Activated naive CD4-positive, alpha-beta T cell treated with anti-CD3 and anti-CD28 coated beads, Interleukin-2, amount 10 ng/mL, durations not matched to agents 7 days and 5 days (primary cell): Measurements from ENCODE around the gene CTNNBL1.
A peak's percentile ranks its signal among the peaks of the same experiment; 100 is the strongest.

Experiments
- CTCF ChIA-PET: fragments of 350-600 bp; sonication (Branson Sonifier 250); formaldehyde crosslinking; loops from one replicate; lab custom pipeline; 2021; ENCODE audit warnings: antibody characterized with exemption; lab: Charles Lee
- DNase-seq: peaks from one replicate; pipeline ENCODE4 v3.0.0-alpha.2; 2020
- H3K27ac Mint-ChIP-seq: one replicate; pipeline ENCODE4 v1.8.0; 2021; ENCODE audit warnings: mild to moderate bottlenecking, moderate library complexity, mixed read lengths
- H3K27me3 Mint-ChIP-seq: one replicate; pipeline ENCODE4 v1.8.0; 2021; ENCODE audit warnings: mild to moderate bottlenecking, mixed read lengths
- H3K36me3 Mint-ChIP-seq: one replicate; pipeline ENCODE4 v1.8.0; 2021; ENCODE audit warnings: mixed read lengths
- H3K4me1 Mint-ChIP-seq: one replicate; pipeline ENCODE4 v1.8.0; 2021; ENCODE audit warnings: mixed read lengths
- H3K4me3 Mint-ChIP-seq: one replicate; pipeline ENCODE4 v1.8.0; 2021; ENCODE audit warnings: mild to moderate bottlenecking, moderate library complexity, mixed read lengths
- H3K9me3 Mint-ChIP-seq: one replicate; pipeline ENCODE4 v1.8.0; 2021; ENCODE audit warnings: mixed read lengths

The CTNNBL1 gene

DNA sequence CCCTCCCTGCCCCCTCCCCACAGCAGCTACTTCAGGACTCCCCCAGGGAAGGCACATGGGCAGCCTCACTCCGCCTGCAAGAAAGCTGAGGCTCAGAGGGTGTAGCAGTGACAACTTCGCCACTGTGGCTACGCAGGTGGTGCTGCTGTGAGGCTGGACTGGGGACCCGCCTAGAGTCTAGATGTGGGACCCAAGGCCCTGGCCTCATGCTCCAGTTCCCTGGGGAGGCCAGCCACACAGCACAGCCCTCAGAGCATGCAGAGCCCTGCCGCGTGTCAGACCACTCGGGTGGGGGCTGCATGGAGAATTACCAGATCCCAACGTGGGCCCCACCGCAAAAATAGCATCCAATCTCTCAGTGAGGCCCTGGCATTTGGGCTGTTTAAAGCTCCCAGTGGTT is 178.3 kb downstream of the CTNNBL1 start:
- no peaks in the 10 kb centered on the region for H3K27me3 Mint-ChIP-seq
- H3K9me3 Mint-ChIP-seq = no peaks in the 10 kb centered on the region
- no peaks in the 10 kb centered on the region for H3K4me1 Mint-ChIP-seq
- no peak overlapping the region for H3K27ac Mint-ChIP-seq
- no peak for DNase-seq
- CTCF ChIA-PET = no interaction called here
- no peak overlapping the region for H3K4me3 Mint-ChIP-seq
- peaks cover 7% of the 10 kb centered on the region for H3K36me3 Mint-ChIP-seq

DNA sequence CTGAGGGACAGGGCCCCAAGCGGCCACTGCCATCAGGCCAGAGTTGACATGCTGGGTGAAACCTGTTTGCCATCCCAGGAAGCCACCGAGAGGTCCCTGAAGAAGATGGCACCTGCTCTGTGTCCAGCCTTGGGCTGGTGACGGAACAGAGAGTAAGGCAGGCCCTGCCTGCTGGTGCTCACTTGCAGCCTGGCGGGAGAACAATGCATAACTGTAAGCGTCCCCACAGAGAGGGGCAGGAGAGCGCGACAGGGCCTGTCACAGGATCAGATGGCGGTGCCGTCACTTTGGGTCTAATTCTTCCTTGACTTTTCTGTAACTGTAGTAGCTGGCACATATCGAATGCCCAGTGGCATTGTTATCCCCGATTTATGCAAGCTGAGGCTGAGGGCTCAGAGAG is 180.1 kb downstream of the CTNNBL1 start:
- H3K27ac Mint-ChIP-seq = peak overlapping the region; percentile 37
- no peaks in the 10 kb centered on the region for H3K4me1 Mint-ChIP-seq
- CTCF ChIA-PET = no interaction called here
- peaks cover 7% of the 10 kb centered on the region for H3K36me3 Mint-ChIP-seq
- no peaks in the 10 kb centered on the region for H3K9me3 Mint-ChIP-seq
- DNase-seq = no peak
- H3K4me3 Mint-ChIP-seq = no peak overlapping the region
- peaks cover 4% of the 10 kb centered on the region for H3K27me3 Mint-ChIP-seq

GRCh38 chr20:37875460-37876175 is 181.8 kb downstream of the CTNNBL1 start:
- H3K27me3 Mint-ChIP-seq = peaks cover 4% of the 10 kb centered on the region
- no peaks in the 10 kb centered on the region for H3K4me1 Mint-ChIP-seq
- no peak overlapping the region for H3K4me3 Mint-ChIP-seq
- no peak for DNase-seq
- H3K9me3 Mint-ChIP-seq = no peaks in the 10 kb centered on the region
- H3K27ac Mint-ChIP-seq = no peak overlapping the region
- H3K36me3 Mint-ChIP-seq = peaks cover 5% of the 10 kb centered on the region
- CTCF ChIA-PET = no interaction called here

- CTCF ChIA-PET = no interaction called here
- no peak for DNase-seq
- Mint-ChIP-seq H3K4me1 (no peaks in the 10 kb centered on the region), H3K27me3 (peaks cover 4% of the 10 kb centered on the region), H3K36me3 (peaks cover 2% of the 10 kb centered on the region), H3K4me3 (no peak overlapping the region), H3K27ac (no peak overlapping the region), H3K9me3 (no peaks in the 10 kb centered on the region)
Observed at GRCh38 chr20:37876863-37877262, 183.0 kb downstream of the CTNNBL1 start.

- Mint-ChIP-seq H3K27me3 (peaks cover 4% of the 10 kb centered on the region), H3K4me3 (no peak overlapping the region), H3K4me1 (no peaks in the 10 kb centered on the region), H3K27ac (peak overlapping the region; percentile 68), H3K36me3 (peaks cover 2% of the 10 kb centered on the region), H3K9me3 (no peaks in the 10 kb centered on the region)
- CTCF ChIA-PET = no interaction called here
- no peak for DNase-seq
Observed at GRCh38 chr20:37877832-37878772, 184.3 kb downstream of the CTNNBL1 start.

- DNase-seq = no peak
- Mint-ChIP-seq H3K4me1 (no peaks in the 10 kb centered on the region), H3K4me3 (no peak overlapping the region), H3K36me3 (no peaks in the 10 kb centered on the region), H3K9me3 (no peaks in the 10 kb centered on the region), H3K27ac (peak overlapping the region; percentile 68), H3K27me3 (peaks cover 4% of the 10 kb centered on the region)
- CTCF ChIA-PET = no interaction called here
Observed at GRCh38 chr20:37878835-37879599, 185.2 kb downstream of the CTNNBL1 start.

GRCh38 chr20:37879843-37880242 is 186.0 kb downstream of the CTNNBL1 start:
- H3K27me3 Mint-ChIP-seq = peaks cover 4% of the 10 kb centered on the region
- H3K4me1 Mint-ChIP-seq = no peaks in the 10 kb centered on the region
- DNase-seq = no peak
- no peak overlapping the region for H3K27ac Mint-ChIP-seq
- CTCF ChIA-PET = no interaction called here
- H3K36me3 Mint-ChIP-seq = no peaks in the 10 kb centered on the region
- no peak overlapping the region for H3K4me3 Mint-ChIP-seq
- no peaks in the 10 kb centered on the region for H3K9me3 Mint-ChIP-seq

GRCh38 chr20:37880726-37881591 is 187.1 kb downstream of the CTNNBL1 start:
- no peak overlapping the region for H3K27ac Mint-ChIP-seq
- no peaks in the 10 kb centered on the region for H3K4me1 Mint-ChIP-seq
- peaks cover 4% of the 10 kb centered on the region for H3K27me3 Mint-ChIP-seq
- no peak overlapping the region for H3K4me3 Mint-ChIP-seq
- no peaks in the 10 kb centered on the region for H3K36me3 Mint-ChIP-seq
- DNase-seq = no peak
- no peaks in the 10 kb centered on the region for H3K9me3 Mint-ChIP-seq
- CTCF ChIA-PET = no interaction called here

- peaks cover 8% of the 10 kb centered on the region for H3K27me3 Mint-ChIP-seq
Observed at GRCh38 chr20:37881601-37882343, 187.9 kb downstream of the CTNNBL1 start.

GRCh38 chr20:37882961-37883712 is 189.3 kb downstream of the CTNNBL1 start:
- Mint-ChIP-seq H3K4me3 (no peak overlapping the region), H3K27ac (no peak overlapping the region), H3K36me3 (no peaks in the 10 kb centered on the region), H3K4me1 (no peaks in the 10 kb centered on the region), H3K27me3 (peaks cover 8% of the 10 kb centered on the region), H3K9me3 (no peaks in the 10 kb centered on the region)
- no peak for DNase-seq
- CTCF ChIA-PET = no interaction called here

More at GRCh38 chr20:37881601-37882343, 187.9 kb downstream of the CTNNBL1 start:
- H3K9me3 Mint-ChIP-seq = no peaks in the 10 kb centered on the region
- no peak for DNase-seq
- H3K4me1 Mint-ChIP-seq = no peaks in the 10 kb centered on the region
- no peak overlapping the region for H3K27ac Mint-ChIP-seq
- no peak overlapping the region for H3K4me3 Mint-ChIP-seq
- CTCF ChIA-PET = no interaction called here
- H3K36me3 Mint-ChIP-seq = no peaks in the 10 kb centered on the region

- Mint-ChIP-seq H3K9me3 (no peaks in the 10 kb centered on the region), H3K27me3 (peaks cover 4% of the 10 kb centered on the region), H3K4me1 (no peaks in the 10 kb centered on the region)
Observed at GRCh38 chr20:37885042-37885441, 191.2 kb downstream of the CTNNBL1 start.

DNA sequence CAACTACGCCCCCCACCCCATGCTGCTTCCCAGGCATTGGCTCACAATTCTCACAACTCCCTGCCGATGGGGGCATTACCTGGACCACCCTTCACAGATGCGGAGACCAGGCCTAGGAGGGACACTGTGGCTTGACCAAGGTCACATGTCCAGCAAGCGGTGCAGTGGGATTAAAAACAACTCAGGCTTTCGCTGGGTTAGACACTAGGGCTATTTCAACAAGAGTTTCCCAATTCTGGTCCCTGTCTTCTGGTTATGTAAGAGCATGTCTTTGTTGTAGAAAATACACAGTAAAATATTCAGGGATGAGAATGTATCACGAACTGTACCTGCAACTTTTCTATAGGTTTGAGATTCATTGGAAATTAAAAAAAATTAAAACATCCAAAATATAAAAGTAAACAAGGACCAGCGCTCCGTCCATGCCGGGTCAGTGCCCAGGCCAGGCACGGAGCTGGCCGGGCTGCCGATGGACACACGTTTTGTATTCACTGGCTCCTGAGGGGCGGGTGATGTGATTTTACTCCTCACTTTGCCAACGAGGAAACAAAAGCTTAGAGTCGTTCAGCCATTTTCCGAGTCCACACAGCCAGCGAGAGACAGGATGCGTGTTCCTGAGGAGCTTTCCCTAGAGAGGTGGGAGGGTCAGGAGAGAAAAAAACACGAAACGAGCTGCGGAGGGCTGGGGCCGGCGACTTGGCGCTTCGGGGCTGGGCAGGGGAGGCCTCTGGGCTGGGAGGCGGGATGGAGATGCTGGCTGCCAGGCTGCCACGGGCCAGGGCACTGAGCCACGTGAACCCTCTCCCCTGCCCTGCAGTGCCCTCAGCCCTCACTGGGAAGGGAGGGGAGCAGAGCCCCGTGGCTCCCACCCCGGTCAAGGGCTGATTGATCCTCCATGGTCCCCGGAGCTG is 192.0 kb downstream of the CTNNBL1 start:
- no peak overlapping the region for H3K4me3 Mint-ChIP-seq
- no peaks in the 10 kb centered on the region for H3K9me3 Mint-ChIP-seq
- H3K36me3 Mint-ChIP-seq = no peaks in the 10 kb centered on the region
- no peaks in the 10 kb centered on the region for H3K4me1 Mint-ChIP-seq
- CTCF ChIA-PET = no interaction called here
- H3K27me3 Mint-ChIP-seq = peaks cover 4% of the 10 kb centered on the region
- DNase-seq = no peak
- H3K27ac Mint-ChIP-seq = no peak overlapping the region

More at GRCh38 chr20:37885042-37885441, 191.2 kb downstream of the CTNNBL1 start:
- no peak for DNase-seq
- H3K27ac Mint-ChIP-seq = no peak overlapping the region
- no peak overlapping the region for H3K4me3 Mint-ChIP-seq
- no peaks in the 10 kb centered on the region for H3K36me3 Mint-ChIP-seq
- CTCF ChIA-PET = no interaction called here
